Stimulated activated CD4-positive, alpha-beta T cell treated with anti-CD3 and anti-CD28 coated beads, Interleukin-2, amount 100 ng/mL, for 4 hours (primary cell): ENCODE data around the gene OR51B4.
"Not testable (repeated sequence)": the region's sequence is repeated elsewhere in the genome, so short reads cannot be mapped to it uniquely, and the experiment has no call there.

Source experiments
- DNase-seq: peaks from one replicate; pipeline ENCODE4 v3.0.0-alpha.2; 2020; ENCODE audit warnings: low read depth

The OR51B4 gene, protein sequence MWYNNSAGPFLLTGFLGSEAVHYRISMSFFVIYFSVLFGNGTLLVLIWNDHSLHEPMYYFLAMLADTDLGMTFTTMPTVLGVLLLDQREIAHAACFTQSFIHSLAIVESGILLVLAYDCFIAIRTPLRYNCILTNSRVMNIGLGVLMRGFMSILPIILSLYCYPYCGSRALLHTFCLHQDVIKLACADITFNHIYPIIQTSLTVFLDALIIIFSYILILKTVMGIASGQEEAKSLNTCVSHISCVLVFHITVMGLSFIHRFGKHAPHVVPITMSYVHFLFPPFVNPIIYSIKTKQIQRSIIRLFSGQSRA

GRCh38 chr11:5301846-5302245 lies at the start of gene OR51B4:
Gene OR51B4, minus strand, starts transcription at chr11:5301946. Its CDS starts 0 bp downstream, at chr11:5301946.
- no peak for DNase-seq

DNA sequence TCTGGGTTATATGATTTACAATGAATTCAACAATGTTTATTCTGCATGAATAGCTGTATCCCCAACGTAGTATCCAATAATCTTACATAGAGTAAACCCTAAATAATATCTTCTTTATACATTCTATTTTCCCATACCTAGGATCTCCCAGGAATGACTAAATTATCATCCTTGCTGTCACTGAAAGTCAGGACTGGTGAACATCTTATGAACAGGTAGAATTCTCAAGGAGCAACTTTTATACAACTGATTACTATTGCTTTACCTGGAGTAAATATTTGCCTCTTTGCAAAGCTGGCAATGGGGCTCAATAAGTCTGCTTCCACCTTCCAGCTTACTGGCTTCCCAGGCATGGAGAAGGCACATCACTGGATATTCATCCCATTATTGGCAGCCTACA lies 49.5 kb upstream of the OR51B4 start, which contains the start of gene OR51B6:
TSS of gene OR51B6 (plus strand) at position 301 of the 400 bp plus-strand sequence. CDS start at position 301, 0 bp downstream.
- no peak for DNase-seq

DNA sequence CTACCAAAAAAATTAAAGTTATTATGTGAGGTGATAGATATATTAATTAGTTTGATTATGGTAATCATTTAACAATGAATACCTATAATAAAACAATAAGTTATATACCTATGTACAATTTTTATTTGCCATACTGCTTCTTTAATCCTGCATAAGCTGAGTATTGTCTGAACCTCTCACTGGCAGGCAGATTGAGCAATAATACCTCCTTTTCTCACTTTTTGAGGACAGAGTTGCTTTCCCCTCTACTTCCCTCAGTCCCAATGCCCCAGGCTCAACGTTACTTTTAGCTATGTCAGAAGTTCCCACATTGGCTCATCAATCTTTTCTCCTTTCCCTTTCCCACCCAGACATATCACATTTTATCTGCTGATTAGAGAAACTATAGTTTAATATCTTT lies 47.8 kb upstream of the OR51B4 start:
- no peak for DNase-seq

- no peak for DNase-seq
Observed at GRCh38 chr11:5348551-5349194, 46.9 kb upstream of the OR51B4 start.

DNA sequence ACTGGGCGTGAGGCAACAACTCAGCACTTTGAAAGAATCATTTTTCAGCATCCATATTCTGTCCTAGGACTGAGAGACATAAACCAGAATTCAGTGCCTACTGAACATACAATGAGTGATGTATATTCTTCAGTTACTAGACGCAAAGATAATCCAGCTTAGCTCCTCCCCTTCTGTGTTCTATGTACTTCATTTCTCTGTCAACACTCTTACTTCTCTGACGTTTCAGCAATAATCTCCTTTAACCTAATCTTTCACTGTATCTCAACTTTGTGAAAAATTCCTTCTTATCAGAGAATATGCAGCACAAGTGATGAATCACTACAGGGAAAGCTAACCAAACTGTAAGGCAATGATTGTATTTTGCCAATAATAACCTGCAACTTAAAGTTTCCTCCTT lies 44.1 kb upstream of the OR51B4 start:
- DNase-seq = no peak

GRCh38 chr11:5343474-5344335 lies 42.0 kb upstream of the OR51B4 start, which contains the start of gene OR51B5:
Gene OR51B5, minus strand, starts transcription at chr11:5343524. Its CDS starts 0 bp downstream, at chr11:5343524.
- no peak for DNase-seq

- no peak for DNase-seq
Observed at GRCh38 chr11:5339771-5340322, 38.1 kb upstream of the OR51B4 start.

DNA sequence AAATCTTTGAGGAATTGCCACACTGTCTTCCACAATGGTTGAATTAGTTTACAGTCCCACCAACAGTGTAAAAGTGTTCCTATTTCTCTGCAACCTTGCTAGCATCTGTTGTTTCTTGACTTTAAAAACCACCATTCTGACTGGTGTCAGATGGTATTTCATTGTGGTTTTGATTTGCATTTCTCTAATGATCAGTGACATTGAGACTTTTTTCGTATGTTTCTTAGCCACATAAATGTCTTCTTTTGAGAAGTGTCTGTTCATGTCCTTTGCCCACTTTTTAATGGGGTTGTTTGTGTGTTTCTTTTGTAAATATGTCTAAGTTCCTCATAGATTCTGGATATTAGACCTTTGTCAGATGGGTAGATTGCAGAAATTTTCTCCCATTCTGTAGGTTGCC lies 35.5 kb upstream of the OR51B4 start:
- not testable (repeated sequence) for DNase-seq

DNA sequence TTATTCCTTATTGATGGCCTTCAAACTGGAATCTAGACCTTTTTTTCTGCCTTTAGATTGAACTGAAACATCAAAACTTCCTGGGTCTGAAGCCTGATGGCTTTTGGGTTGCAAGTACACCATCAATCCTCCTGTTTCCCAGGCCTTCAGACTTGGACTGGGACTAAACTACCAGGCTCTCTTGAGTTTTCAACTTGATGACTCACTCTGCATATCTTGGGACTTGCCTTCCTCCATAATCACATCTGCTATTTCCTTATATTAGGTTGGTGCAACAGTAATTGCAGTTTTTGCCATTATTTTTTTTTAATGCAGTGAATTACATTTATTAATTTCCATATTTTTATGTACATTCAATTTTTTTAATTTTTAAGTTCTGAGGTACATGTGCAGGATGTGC lies 34.6 kb upstream of the OR51B4 start:
- no peak for DNase-seq

GRCh38 chr11:5335170-5335569 lies 33.4 kb upstream of the OR51B4 start:
- DNase-seq = no peak

GRCh38 chr11:5324197-5324596 lies 22.5 kb upstream of the OR51B4 start, which contains the start of gene OR51B2:
Gene OR51B2, minus strand, starts transcription at chr11:5324297. Its CDS starts 0 bp downstream, at chr11:5324297.
- DNase-seq = no peak

DNA sequence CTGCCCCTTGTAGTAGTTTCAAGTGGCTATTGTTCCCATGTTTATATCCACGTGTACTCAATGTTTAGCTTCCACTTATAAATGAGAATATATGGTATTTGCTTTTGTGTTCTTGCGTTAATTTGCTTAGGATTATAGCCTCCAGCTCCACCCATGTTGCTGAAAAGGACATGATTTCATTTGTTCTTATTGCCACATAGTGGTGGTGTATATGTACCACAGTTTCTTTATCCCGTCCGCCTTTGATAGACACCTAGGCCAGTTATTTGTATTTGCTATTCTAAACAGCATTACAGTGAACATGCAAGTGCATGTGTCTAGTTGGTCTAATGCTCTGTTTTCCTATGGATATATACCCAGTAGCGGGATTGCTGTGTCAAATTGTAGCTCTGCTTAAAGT lies 15.5 kb upstream of the OR51B4 start:
- no peak for DNase-seq

GRCh38 chr11:5313326-5314023 lies 11.7 kb upstream of the OR51B4 start:
- DNase-seq = not testable (repeated sequence)

GRCh38 chr11:5310423-5310822 lies 8.7 kb upstream of the OR51B4 start:
- DNase-seq = no peak

GRCh38 chr11:5307256-5308019 lies 5.7 kb upstream of the OR51B4 start:
- DNase-seq = no peak

- DNase-seq = no peak
Observed at GRCh38 chr11:5304046-5304445, 2.3 kb upstream of the OR51B4 start.

DNA sequence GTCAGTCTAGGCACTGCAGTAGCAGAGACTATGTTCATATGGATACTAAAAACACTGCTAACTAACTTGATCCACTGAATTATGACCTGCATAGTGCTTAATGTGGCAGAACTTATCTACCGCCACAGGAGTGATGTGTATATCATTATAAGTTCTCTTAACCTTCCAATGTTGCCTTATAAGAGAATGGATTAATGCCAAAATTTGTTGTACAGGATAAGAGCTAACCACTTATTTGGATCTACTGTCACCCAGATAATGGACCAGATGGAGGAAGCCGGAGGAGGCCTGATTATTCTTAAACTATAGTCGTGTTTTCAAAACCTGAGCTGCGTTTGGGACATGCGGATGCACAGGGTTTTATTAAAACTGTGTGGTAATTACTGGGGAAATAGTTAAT lies 1.9 kb upstream of the OR51B4 start:
- no peak for DNase-seq

- DNase-seq = no peak
Observed at GRCh38 chr11:5300251-5300650, 1.5 kb downstream of the OR51B4 start.

- no peak for DNase-seq
Observed at GRCh38 chr11:5298451-5298850, 3.3 kb downstream of the OR51B4 start.

DNA sequence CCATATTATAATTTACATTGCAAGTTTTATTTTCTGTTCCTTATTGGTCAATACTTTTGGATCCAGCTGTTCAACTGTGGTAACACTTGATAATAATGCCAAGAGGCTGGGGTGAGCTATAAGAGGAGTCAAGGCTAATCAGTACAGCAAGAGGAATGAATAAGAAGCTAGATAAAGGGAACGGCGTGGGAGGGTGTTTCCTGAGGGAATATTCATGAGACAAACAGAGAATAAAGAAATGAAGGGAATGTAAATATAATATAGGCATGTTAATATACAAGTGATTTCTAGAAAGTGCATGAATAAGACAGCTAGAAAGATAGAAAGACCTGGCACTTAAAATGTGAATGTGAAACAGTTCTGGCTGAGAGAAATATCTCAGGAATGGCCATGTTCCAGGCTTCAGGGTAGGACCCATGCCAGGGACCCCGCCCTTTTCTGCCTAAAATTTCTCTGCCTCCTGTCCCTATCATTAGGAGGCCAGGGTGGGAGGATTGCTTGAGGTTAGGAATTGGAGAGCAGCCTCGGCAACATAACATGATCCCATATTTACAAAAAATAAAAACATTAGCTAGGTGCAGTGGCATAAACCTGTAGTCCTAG lies 3.9 kb downstream of the OR51B4 start:
- DNase-seq = no peak
